ENCODE data around the gene ABHD3.
"Not testable (repeated sequence)": the region's sequence is repeated elsewhere in the genome, so short reads cannot be mapped to it uniquely, and the experiment has no call there.

DNA sequence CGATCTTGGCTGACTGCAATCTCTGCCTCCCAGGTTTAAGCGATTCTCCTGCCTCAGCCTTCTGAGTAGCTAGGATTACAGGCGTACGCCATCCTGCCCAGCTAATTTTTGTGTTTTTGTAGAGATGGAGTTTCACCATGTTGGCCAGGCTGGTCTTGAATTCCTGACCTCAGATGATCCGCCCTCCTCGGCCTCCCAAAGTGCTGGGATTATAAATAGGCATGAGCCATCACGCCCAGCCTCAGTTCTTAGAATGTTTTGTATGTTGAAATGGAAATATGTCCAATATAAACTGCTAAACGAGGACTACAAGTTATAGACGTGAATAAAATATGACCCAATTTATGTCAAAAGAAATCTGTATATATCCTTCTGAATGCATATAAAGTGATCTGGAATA, 82.9 kb downstream of the ABHD3 start:
- TF ChIP-seq EZH2 (IDR thresholded peaks at IDR 0.05; ENCODE audit: insufficient read depth, poor library complexity, severe bottlenecking); EZH2phosphoT487 (IDR thresholded peaks at IDR 0.05; ENCODE audit: insufficient read depth, low read depth): not testable (repeated sequence)
